ENCODE data around the gene RCAN2.

Gene RCAN2

GRCh38 chr6:46453741-46454316, 37.4 kb downstream of the RCAN2 start:
- no peak for TF ChIP-seq CTCF (conservative IDR thresholded peaks at IDR 0.05; ENCODE audit: low read length)
- H3K4me3 ChIP-seq (ENCODE audit: low read length), result no peak overlapping the region
- DNase-seq (ENCODE audit: low read depth), result peak; percentile 59

GRCh38 chr6:46453216-46453615, 38.0 kb downstream of the RCAN2 start:
- peak; percentile 96 for DNase-seq (ENCODE audit: low read depth)
- H3K4me3 ChIP-seq (ENCODE audit: low read length), result no peak overlapping the region
- no peak for TF ChIP-seq CTCF (conservative IDR thresholded peaks at IDR 0.05; ENCODE audit: low read length)

GRCh38 chr6:46452312-46452917, 38.8 kb downstream of the RCAN2 start:
- no peak for TF ChIP-seq CTCF (conservative IDR thresholded peaks at IDR 0.05; ENCODE audit: low read length)
- no peak overlapping the region for H3K4me3 ChIP-seq (ENCODE audit: low read length)
- no peak for DNase-seq (ENCODE audit: low read depth)

- no peak for DNase-seq (ENCODE audit: low read depth)
- no peak overlapping the region for H3K4me3 ChIP-seq (ENCODE audit: low read length)
- TF ChIP-seq CTCF (conservative IDR thresholded peaks at IDR 0.05; ENCODE audit: low read length), result no peak
Observed at GRCh38 chr6:46451343-46451742, 39.9 kb downstream of the RCAN2 start.

- no peak for TF ChIP-seq CTCF (conservative IDR thresholded peaks at IDR 0.05; ENCODE audit: low read length)
- H3K4me3 ChIP-seq (ENCODE audit: low read length), result no peak overlapping the region
- no peak for DNase-seq (ENCODE audit: low read depth)
Observed at GRCh38 chr6:46444772-46445454, 46.3 kb downstream of the RCAN2 start.

- DNase-seq (ENCODE audit: low read depth), result no peak
- no peak for TF ChIP-seq CTCF (conservative IDR thresholded peaks at IDR 0.05; ENCODE audit: low read length)
- H3K4me3 ChIP-seq (ENCODE audit: low read length), result no peak overlapping the region
Observed at GRCh38 chr6:46443623-46444022, 47.6 kb downstream of the RCAN2 start.

GRCh38 chr6:46440641-46441040, 50.6 kb downstream of the RCAN2 start:
- no peak overlapping the region for H3K4me3 ChIP-seq (ENCODE audit: low read length)
- no peak for DNase-seq (ENCODE audit: low read depth)
- TF ChIP-seq CTCF (conservative IDR thresholded peaks at IDR 0.05; ENCODE audit: low read length), result no peak

Measured in AG10803 (cell line).